GM18507 (cell line): ENCODE measurements around the gene CNKSR1.

Experiments
- DNase-seq: peaks from one replicate; pipeline ENCODE4 v3.0.0; 2011; ENCODE audit warnings: low read depth; ENCODE audit not compliant: insufficient read length; ENCODE audit errors: extremely low spot score
- FAIRE-seq: peaks from 2 replicates; lab custom pipeline; 2011; peaks lifted over from hg19 to GRCh38; lab: Jason Lieb, UNC

The CNKSR1 gene

GRCh38 chr1:26181586-26182382, 4.5 kb downstream of the CNKSR1 start:
- no peak for DNase-seq
- FAIRE-seq = no peak

- DNase-seq = no peak
- FAIRE-seq = no peak
Observed at GRCh38 chr1:26182383-26182696, 5.0 kb downstream of the CNKSR1 start.

GRCh38 chr1:26184086-26184485, 6.8 kb downstream of the CNKSR1 start:
- no peak for FAIRE-seq
- DNase-seq = no peak

- FAIRE-seq = no peak
- no peak for DNase-seq
Observed at GRCh38 chr1:26184883-26185282, 7.6 kb downstream of the CNKSR1 start.

GRCh38 chr1:26187882-26188281, 10.6 kb downstream of the CNKSR1 start:
- FAIRE-seq (no peak), DNase-seq (no peak)

GRCh38 chr1:26188477-26188876, 11.2 kb downstream of the CNKSR1 start:
- FAIRE-seq (no peak), DNase-seq (no peak)

- FAIRE-seq (no peak), DNase-seq (no peak)
Observed at GRCh38 chr1:26189331-26189730, 12.0 kb downstream of the CNKSR1 start.

- no peak for DNase-seq
- FAIRE-seq = no peak
Observed at GRCh38 chr1:26189751-26190275, 12.5 kb downstream of the CNKSR1 start.

GRCh38 chr1:26190373-26190987, 13.2 kb downstream of the CNKSR1 start, which contains the start of gene CATSPER4:
Gene CATSPER4, plus strand, starts transcription at chr1:26190602. Its CDS starts 26 bp downstream, at chr1:26190628.
- FAIRE-seq (no peak), DNase-seq (no peak)

GRCh38 chr1:26191739-26192138, 14.4 kb downstream of the CNKSR1 start:
- no peak for FAIRE-seq
- no peak for DNase-seq

GRCh38 chr1:26195805-26196204, 18.5 kb downstream of the CNKSR1 start:
- no peak for FAIRE-seq

GRCh38 chr1:26197301-26197700, 20.0 kb downstream of the CNKSR1 start:
- no peak for FAIRE-seq
- DNase-seq = no peak

More at GRCh38 chr1:26195805-26196204, 18.5 kb downstream of the CNKSR1 start:
- DNase-seq = no peak

GRCh38 chr1:26197813-26198212, 20.5 kb downstream of the CNKSR1 start:
- FAIRE-seq (no peak), DNase-seq (no peak)

- FAIRE-seq (no peak), DNase-seq (no peak)
Observed at GRCh38 chr1:26200413-26200812, 23.1 kb downstream of the CNKSR1 start.

- DNase-seq (no peak), FAIRE-seq (no peak)
Observed at GRCh38 chr1:26203642-26204318, 26.5 kb downstream of the CNKSR1 start.

GRCh38 chr1:26210147-26210870, 33.0 kb downstream of the CNKSR1 start:
- FAIRE-seq = no peak
- DNase-seq = no peak

- DNase-seq = no peak
- no peak for FAIRE-seq
Observed at GRCh38 chr1:26212726-26213125, 35.4 kb downstream of the CNKSR1 start.

- no peak for DNase-seq
- FAIRE-seq = no peak
Observed at GRCh38 chr1:26213335-26213905, 36.1 kb downstream of the CNKSR1 start.

- no peak for FAIRE-seq
- DNase-seq = no peak
Observed at GRCh38 chr1:26215246-26215645, 38.0 kb downstream of the CNKSR1 start.
